Activated gamma-delta T cell (primary cell): ENCODE measurements around the gene ZBED2.
"Not testable (repeated sequence)": the region's sequence is repeated elsewhere in the genome, so short reads cannot be mapped to it uniquely, and the experiment has no call there.

Experiments used
- DNase-seq: peaks from one replicate; lab custom pipeline; 2025; lab: John Stamatoyannopoulos, UW

ZBED2 gene

GRCh38 chr3:111571282-111571681, 23.9 kb downstream of the ZBED2 start:
- no peak for DNase-seq

DNA sequence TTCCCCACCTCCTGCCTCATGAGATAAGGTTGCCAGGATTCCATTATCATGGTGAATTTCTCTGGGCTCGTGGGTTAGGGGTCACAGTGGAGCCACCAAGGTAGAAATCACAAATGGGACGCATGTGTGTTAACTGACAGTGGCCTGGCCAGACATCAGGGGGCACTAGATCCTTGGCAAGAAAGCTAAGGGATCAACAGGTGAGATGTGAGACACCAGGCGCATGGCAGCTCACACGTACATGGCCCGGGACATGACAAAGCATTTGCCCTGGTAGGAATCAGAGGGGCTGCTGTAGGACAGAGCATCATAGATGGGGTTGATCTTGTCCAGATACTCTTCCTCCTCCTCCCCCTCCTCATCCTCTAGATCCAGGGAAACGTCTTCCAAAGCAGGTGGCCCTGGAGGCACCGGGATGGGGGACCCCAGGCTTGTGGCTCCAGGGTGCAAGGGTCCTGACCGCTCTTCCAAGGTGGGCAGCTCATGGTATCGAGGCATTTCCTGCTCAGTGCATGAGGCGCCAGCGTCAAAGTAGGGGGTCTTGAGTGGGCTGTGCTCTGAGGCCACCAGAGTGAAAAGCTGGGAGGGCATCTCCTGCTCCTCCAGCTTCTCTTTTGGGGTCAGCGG, 24.6 kb downstream of the ZBED2 start:
- no peak for DNase-seq

DNA sequence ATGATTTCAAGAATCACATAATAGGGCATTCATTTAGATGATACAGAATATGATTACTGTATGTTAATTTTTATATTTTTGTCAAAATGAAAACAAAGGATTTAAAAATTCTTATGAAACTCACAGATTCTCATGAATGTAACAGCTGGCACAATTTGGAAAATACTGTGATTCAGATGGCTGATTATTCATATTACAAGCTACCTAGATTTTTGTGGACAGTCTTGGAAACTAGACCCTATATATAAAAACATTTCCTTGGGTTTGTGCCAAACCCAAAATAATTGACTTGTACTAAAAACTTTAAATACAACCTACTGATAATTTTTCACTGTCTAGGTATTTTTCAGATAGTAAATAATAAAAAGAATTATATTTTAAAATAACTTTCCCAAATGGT, 26.2 kb downstream of the ZBED2 start:
- no peak for DNase-seq

- DNase-seq: no peak
These were observed 26.8 kb downstream of the ZBED2 start for GRCh38 chr3:111568355-111568754.

DNA sequence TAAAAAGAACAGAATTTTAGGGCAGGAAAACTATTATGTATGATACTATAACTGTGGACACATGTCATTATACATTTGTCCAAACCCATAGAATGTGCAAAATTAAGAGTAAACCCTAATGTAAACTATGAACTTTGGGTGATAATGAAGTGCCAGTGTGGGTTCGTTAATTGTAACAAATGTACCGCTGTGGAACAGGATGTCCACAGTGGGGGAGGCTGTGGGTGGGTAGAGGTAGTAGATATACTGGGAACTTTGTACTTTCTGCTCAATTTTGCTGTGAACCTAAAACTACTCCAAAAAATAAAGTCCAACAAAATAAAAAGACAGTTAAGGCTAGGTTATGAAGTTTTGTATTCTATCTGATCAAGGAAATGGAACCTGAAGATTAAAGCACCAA, 28.3 kb downstream of the ZBED2 start:
- DNase-seq: no peak

- DNase-seq: not testable (repeated sequence)
These were observed 33.2 kb downstream of the ZBED2 start for GRCh38 chr3:111561902-111562301.

GRCh38 chr3:111548756-111549155, 46.4 kb downstream of the ZBED2 start:
- no peak for DNase-seq

DNA sequence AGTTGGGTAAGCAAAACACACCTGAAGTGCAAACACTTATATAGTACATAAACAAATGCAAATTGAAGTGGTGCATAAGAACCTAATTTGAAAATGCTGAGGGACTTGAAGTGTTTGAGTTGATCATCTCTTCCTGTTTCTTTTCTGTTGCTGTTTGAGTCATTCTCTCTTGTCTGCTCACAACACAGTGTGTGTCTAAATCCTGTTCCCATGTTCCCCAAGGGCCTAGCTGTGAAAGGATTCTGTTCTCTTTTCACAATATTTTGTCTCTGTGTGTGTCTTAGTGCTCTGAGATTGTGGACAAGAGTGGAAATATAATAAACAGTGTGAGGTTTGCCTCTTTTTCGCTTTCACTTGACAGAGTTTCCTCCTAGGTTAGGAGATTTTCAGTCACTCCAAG, 47.1 kb downstream of the ZBED2 start:
- no peak for DNase-seq

DNA sequence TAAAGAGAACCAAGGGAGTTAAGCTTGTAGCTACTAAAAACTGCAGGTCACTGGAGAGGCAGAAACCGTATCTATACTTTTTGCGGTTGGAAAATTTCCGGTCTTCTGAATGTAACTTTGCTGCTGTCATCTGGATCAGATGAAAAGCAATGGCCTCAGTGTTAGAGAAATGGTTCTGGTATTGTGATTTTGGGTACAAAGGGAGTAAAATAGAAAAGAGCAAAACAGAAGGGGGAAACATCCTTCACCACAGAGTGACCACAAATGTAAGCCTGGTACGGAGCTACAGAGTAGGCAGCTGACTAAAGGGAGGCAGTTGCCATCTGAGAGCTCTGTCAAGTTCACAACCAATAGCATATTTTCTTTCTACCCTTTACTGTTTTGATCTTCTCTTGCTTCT, 47.5 kb downstream of the ZBED2 start:
- no peak for DNase-seq

DNA sequence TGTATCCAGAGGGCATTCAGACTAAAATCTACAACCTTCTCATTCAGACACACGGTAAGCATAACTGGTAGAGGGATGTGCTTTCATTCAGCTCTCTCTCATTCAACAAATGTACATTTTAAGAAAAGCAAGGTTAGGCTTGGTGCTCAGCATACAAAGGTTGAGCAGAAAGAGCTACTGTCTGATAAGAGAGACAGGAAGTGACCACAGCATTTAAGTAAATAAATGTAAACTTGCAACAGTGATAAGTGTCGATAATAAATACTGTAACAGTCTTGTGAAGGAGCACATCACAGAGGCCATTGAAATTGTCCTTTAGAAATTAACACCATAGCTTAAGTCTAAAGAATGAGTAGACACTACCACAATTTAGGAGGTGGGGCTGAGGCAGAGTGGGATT, 49.8 kb downstream of the ZBED2 start:
- DNase-seq: no peak
